Anterior cingulate cortex (tissue), 58 donors: ENCODE measurements around the gene USP35.
A peak's percentile ranks its signal among the peaks of the same experiment; 100 is the strongest.
"Not testable (repeated sequence)": the region's sequence is repeated elsewhere in the genome, so short reads cannot be mapped to it uniquely, and the experiment has no call there.

Source experiments
- DNase-seq, 58 donors: peaks; one replicate each; lab custom pipeline; 2025; lab: John Stamatoyannopoulos, UW

Gene USP35

GRCh38 chr11:78212586-78213371 is 24.1 kb downstream of the USP35 start:
- peak in 15 of 58 donors; percentile 19 to 62 (median 32) for DNase-seq

GRCh38 chr11:78213526-78214330 is 25.0 kb downstream of the USP35 start:
- DNase-seq: no peak

- DNase-seq: no peak
These were observed 25.8 kb downstream of the USP35 start for GRCh38 chr11:78214331-78215194.

- DNase-seq: no peak
These were observed 27.3 kb downstream of the USP35 start for GRCh38 chr11:78216021-78216420.

GRCh38 chr11:78216571-78217287 is 28.0 kb downstream of the USP35 start:
- DNase-seq: no peak

- DNase-seq: no peak
These were observed 29.2 kb downstream of the USP35 start for GRCh38 chr11:78217650-78218541.

- DNase-seq: no peak
These were observed 30.2 kb downstream of the USP35 start for GRCh38 chr11:78218707-78219492.

GRCh38 chr11:78219493-78220217 is 30.9 kb downstream of the USP35 start:
- peak in 7 of 58 donors; percentile 11 to 59 (median 29) for DNase-seq

GRCh38 chr11:78220218-78221157 is 31.8 kb downstream of the USP35 start:
- DNase-seq: no peak

GRCh38 chr11:78221396-78222315 is 32.9 kb downstream of the USP35 start:
- no peak for DNase-seq

- DNase-seq: not testable (repeated sequence)
These were observed 34.0 kb downstream of the USP35 start for GRCh38 chr11:78222726-78223125.

GRCh38 chr11:78223320-78223954 is 34.7 kb downstream of the USP35 start:
- no peak for DNase-seq

GRCh38 chr11:78224506-78224905 is 35.8 kb downstream of the USP35 start:
- no peak for DNase-seq

GRCh38 chr11:78224906-78225420 is 36.2 kb downstream of the USP35 start:
- no peak for DNase-seq
